HepG2 (cell line): ENCODE results near the gene NRP1. TPM values are rescaled to one million over a fixed set of nuclear protein-coding genes. Genes with fewer than 3 reads are reported as not detected.

Experiments
- EEA1 ChIP-seq: sonication (generic); formaldehyde crosslinking; IDR thresholded peaks from 2 replicates; pipeline ENCODE4 v1.5.1; 2020; ENCODE audit warnings: mild to moderate bottlenecking, missing genetic modification reagents, borderline replicate concordance
- HNF4A ChIP-seq: sonication (generic); formaldehyde crosslinking; IDR thresholded peaks from 2 replicates; pipeline ENCODE4 v1.4.0; 2020; ENCODE audit warnings: missing genetic modification reagents
- HOXA3 ChIP-seq: sonication (generic); formaldehyde crosslinking; IDR thresholded peaks from 2 replicates; pipeline ENCODE4 v1.5.0; 2020; ENCODE audit warnings: missing genetic modification reagents
- MED8 ChIP-seq: sonication (generic); formaldehyde crosslinking; IDR thresholded peaks from 2 replicates; pipeline ENCODE4 v1.8.1; 2023; ENCODE audit warnings: mild to moderate bottlenecking, missing genetic modification reagents; ENCODE audit not compliant: insufficient replicate concordance
- MIER3 ChIP-seq: IDR thresholded peaks from 2 replicates; pipeline ENCODE4 v1.6.1; 2016; ENCODE audit warnings: missing compliant biosample characterization, borderline replicate concordance
- MYNN ChIP-seq: sonication (generic); formaldehyde crosslinking; IDR thresholded peaks from 2 replicates; pipeline ENCODE4 v1.4.0; 2020; ENCODE audit warnings: mild to moderate bottlenecking, low read depth, missing genetic modification reagents
- NCOA2 ChIP-seq: sonication (generic); formaldehyde crosslinking; IDR thresholded peaks from 2 replicates; pipeline ENCODE4 v1.8.0; 2022; ENCODE audit warnings: inconsistent platforms
- NPAS2 ChIP-seq: sonication (generic); formaldehyde crosslinking; IDR thresholded peaks from 2 replicates; pipeline ENCODE4 v1.8.0; 2022; ENCODE audit warnings: mild to moderate bottlenecking, missing genetic modification reagents, borderline replicate concordance
- ZNF138 ChIP-seq: sonication (generic); formaldehyde crosslinking; IDR thresholded peaks from 2 replicates; pipeline ENCODE4 v1.5.0; 2020; ENCODE audit warnings: mild to moderate bottlenecking, low read depth, missing genetic modification reagents
- ZNF205 ChIP-seq: IDR thresholded peaks from 2 replicates; pipeline ENCODE4 v1.6.1; 2018; ENCODE audit warnings: missing biosample characterization, missing genetic modification reagents
- ZNF33B ChIP-seq: sonication (generic); formaldehyde crosslinking; IDR thresholded peaks from 2 replicates; pipeline ENCODE4 v1.5.1; 2020; ENCODE audit warnings: mild to moderate bottlenecking, missing genetic modification reagents
- ZNF367 ChIP-seq: sonication (generic); formaldehyde crosslinking; IDR thresholded peaks from 2 replicates; pipeline ENCODE4 v1.4.0; 2020; ENCODE audit warnings: missing genetic modification reagents, borderline replicate concordance
- ZNF501 ChIP-seq: sonication (generic); formaldehyde crosslinking; IDR thresholded peaks from 2 replicates; pipeline ENCODE4 v1.5.1; 2020; ENCODE audit warnings: mild to moderate bottlenecking, moderate library complexity, missing genetic modification reagents
- polyA plus RNA-seq, 8 experiments: library from polyadenylated mRNA; depleted of rRNA in 3 of 8; stranded (reverse) in 7 of 8; unstranded in 1 of 8; fragments of >200 nt; fragmentation: Illumina TruSeq in 4 of 8; extraction: Trizol in 4 of 8; gene quantifications; 2 replicates each; pipeline versions ENCODE4 v1.2.1 to v1.2.3, GENCODE V29; 2011 to 2016; ENCODE audit warnings: low read depth in 4 of 8, missing spikeins in 1 of 8, mixed read lengths in 1 of 8; ENCODE audit not compliant: insufficient read depth in 1 of 8
- total RNA-seq, 5 experiments: library from RNA; depleted of rRNA; stranded (reverse); fragments of >200 nt; fragmentation: Illumina TruSeq; extraction: Trizol; gene quantifications; 2 replicates each; pipeline ENCODE4 v1.2.3, GENCODE V29; 2016; ENCODE audit warnings: low read depth in 1 of 5
- TF ChIP-seq, protein P1 (sequence below): sonication (generic); formaldehyde crosslinking; IDR thresholded peaks from 2 replicates; pipeline ENCODE4 v1.8.0; 2023; ENCODE audit warnings: mild to moderate bottlenecking, missing genetic modification reagents
- TF ChIP-seq, protein P2 (sequence below): sonication (generic); formaldehyde crosslinking; IDR thresholded peaks from 2 replicates; pipeline ENCODE4 v1.8.1; 2023; ENCODE audit warnings: mild to moderate bottlenecking, missing genetic modification reagents
- TF ChIP-seq, protein P3 (sequence below): sonication (generic); formaldehyde crosslinking; IDR thresholded peaks from 2 replicates; pipeline ENCODE4 v1.9.0; 2022; ENCODE audit warnings: low read depth, missing genetic modification reagents
- TF ChIP-seq, protein P4 (sequence below): sonication (generic); formaldehyde crosslinking; IDR thresholded peaks from 2 replicates; pipeline ENCODE4 v1.4.0; 2020; ENCODE audit warnings: missing genetic modification reagents
- TF ChIP-seq, protein P5 (sequence below): sonication (generic); formaldehyde crosslinking; IDR thresholded peaks from 2 replicates; pipeline ENCODE4 v1.4.0; 2020; ENCODE audit warnings: mild to moderate bottlenecking, missing genetic modification reagents
- TF ChIP-seq, protein P6 (sequence below): sonication (generic); formaldehyde crosslinking; IDR thresholded peaks from 2 replicates; pipeline ENCODE4 v1.4.0; 2020; ENCODE audit warnings: mild to moderate bottlenecking, low read depth, missing genetic modification reagents
- TF ChIP-seq, protein P7 (sequence below): sonication (generic); formaldehyde crosslinking; IDR thresholded peaks from 2 replicates; pipeline ENCODE4 v1.5.0; 2020; ENCODE audit warnings: mild to moderate bottlenecking, missing genetic modification reagents, borderline replicate concordance

NRP1 gene
- total and polyA plus RNA-seq, 2 of the 13 experiments (the other 11 are each of a cell fraction or from before 2014, with no cell fraction given) = 5.3 to 5.8 TPM

DNA sequence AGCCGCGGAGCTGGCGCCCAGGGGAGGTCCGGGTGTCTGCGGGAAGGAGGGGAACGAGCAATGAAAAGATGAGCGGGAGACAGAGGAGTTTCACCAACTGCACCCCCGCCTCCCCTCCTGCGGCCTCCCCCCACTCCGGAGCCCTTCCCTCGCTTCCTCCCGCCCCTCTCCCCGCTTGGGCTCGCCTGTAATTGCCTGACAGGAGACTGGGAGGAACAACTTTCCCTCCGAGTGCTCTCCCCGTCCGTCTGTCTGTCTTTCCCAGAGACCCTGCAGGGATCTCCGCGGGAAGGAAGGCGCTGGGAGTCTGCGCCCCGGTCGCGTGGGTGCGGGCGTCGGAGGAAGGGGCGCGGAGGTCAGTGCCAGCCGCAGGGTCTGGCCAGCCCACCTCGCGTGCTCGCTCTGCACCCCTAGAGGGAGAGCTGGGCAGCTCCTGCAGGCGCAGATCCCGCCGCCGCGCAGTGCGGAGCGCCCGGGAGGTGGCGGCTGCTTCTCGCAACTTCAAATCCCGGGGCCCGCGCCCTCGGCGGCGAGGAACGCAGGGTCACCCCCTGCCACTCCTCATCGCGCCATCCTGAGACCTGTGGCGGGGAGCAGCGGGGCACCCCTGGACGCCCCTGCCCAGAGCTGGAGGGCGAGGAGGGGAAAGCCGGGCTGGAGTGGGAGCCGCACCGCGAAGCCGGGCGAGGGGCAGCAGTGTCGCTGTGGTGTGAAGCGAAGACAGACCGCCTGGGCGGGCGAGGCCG, 511 bp upstream of the NRP1 start (continued):
- TF ChIP-seq, protein P1, sequence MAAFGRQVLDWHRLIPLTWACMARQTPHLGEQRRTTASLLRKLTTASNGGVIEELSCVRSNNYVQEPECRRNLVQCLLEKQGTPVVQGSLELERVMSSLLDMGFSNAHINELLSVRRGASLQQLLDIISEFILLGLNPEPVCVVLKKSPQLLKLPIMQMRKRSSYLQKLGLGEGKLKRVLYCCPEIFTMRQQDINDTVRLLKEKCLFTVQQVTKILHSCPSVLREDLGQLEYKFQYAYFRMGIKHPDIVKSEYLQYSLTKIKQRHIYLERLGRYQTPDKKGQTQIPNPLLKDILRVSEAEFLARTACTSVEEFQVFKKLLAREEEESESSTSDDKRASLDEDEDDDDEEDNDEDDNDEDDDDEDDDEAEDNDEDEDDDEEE = 0 out of 2 replicates have a peak, but pooled peaks have one; percentile 44
- TF ChIP-seq ZNF367 (CRISPR knock-in tag) (no peak), MED8 (CRISPR knock-in tag) (peak; percentile 48), HOXA3 (CRISPR knock-in tag) (peak; percentile 47; the same call in 1 of the 2 replicates), ZNF205 (CRISPR knock-in tag) (no peak), MYNN (CRISPR knock-in tag) (no peak), HNF4A (CRISPR knock-in tag) (0 out of 2 replicates have a peak, but pooled peaks have one; percentile 8), NCOA2 (CRISPR knock-in tag) (no peak; the same call in 1 of the 2 replicates), ZNF33B (no peak), ZNF138 (CRISPR knock-in tag) (0 out of 2 replicates have a peak, but pooled peaks have one; percentile 40), EEA1 (CRISPR knock-in tag) (no peak), ZNF501 (CRISPR knock-in tag) (peak; percentile 74), MIER3 (no peak), NPAS2 (no peak)
- TF ChIP-seq, protein P2, sequence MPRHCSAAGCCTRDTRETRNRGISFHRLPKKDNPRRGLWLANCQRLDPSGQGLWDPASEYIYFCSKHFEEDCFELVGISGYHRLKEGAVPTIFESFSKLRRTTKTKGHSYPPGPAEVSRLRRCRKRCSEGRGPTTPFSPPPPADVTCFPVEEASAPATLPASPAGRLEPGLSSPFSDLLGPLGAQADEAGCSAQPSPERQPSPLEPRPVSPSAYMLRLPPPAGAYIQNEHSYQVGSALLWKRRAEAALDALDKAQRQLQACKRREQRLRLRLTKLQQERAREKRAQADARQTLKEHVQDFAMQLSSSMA (CRISPR knock-in tag) = no peak
- TF ChIP-seq, protein P3, sequence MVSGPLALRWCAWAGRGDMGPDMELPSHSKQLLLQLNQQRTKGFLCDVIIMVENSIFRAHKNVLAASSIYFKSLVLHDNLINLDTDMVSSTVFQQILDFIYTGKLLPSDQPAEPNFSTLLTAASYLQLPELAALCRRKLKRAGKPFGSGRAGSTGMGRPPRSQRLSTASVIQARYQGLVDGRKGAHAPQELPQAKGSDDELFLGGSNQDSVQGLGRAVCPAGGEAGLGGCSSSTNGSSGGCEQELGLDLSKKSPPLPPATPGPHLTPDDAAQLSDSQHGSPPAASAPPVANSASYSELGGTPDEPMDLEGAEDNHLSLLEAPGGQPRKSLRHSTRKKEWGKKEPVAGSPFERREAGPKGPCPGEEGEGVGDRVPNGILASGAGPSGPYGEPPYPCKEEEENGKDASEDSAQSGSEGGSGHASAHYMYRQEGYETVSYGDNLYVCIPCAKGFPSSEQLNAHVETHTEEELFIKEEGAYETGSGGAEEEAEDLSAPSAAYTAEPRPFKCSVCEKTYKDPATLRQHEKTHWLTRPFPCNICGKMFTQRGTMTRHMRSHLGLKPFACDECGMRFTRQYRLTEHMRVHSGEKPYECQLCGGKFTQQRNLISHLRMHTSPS (CRISPR knock-in tag) = peak; percentile 70
- TF ChIP-seq, protein P4, sequence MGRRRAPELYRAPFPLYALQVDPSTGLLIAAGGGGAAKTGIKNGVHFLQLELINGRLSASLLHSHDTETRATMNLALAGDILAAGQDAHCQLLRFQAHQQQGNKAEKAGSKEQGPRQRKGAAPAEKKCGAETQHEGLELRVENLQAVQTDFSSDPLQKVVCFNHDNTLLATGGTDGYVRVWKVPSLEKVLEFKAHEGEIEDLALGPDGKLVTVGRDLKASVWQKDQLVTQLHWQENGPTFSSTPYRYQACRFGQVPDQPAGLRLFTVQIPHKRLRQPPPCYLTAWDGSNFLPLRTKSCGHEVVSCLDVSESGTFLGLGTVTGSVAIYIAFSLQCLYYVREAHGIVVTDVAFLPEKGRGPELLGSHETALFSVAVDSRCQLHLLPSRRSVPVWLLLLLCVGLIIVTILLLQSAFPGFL = no peak
- TF ChIP-seq, protein P5, sequence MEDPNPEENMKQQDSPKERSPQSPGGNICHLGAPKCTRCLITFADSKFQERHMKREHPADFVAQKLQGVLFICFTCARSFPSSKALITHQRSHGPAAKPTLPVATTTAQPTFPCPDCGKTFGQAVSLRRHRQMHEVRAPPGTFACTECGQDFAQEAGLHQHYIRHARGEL = no peak
- TF ChIP-seq, protein P6, sequence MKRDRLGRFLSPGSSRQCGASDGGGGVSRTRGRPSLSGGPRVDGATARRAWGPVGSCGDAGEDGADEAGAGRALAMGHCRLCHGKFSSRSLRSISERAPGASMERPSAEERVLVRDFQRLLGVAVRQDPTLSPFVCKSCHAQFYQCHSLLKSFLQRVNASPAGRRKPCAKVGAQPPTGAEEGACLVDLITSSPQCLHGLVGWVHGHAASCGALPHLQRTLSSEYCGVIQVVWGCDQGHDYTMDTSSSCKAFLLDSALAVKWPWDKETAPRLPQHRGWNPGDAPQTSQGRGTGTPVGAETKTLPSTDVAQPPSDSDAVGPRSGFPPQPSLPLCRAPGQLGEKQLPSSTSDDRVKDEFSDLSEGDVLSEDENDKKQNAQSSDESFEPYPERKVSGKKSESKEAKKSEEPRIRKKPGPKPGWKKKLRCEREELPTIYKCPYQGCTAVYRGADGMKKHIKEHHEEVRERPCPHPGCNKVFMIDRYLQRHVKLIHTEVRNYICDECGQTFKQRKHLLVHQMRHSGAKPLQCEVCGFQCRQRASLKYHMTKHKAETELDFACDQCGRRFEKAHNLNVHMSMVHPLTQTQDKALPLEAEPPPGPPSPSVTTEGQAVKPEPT = 0 out of 2 replicates have a peak, but pooled peaks have one; percentile 24
- TF ChIP-seq, protein P7, sequence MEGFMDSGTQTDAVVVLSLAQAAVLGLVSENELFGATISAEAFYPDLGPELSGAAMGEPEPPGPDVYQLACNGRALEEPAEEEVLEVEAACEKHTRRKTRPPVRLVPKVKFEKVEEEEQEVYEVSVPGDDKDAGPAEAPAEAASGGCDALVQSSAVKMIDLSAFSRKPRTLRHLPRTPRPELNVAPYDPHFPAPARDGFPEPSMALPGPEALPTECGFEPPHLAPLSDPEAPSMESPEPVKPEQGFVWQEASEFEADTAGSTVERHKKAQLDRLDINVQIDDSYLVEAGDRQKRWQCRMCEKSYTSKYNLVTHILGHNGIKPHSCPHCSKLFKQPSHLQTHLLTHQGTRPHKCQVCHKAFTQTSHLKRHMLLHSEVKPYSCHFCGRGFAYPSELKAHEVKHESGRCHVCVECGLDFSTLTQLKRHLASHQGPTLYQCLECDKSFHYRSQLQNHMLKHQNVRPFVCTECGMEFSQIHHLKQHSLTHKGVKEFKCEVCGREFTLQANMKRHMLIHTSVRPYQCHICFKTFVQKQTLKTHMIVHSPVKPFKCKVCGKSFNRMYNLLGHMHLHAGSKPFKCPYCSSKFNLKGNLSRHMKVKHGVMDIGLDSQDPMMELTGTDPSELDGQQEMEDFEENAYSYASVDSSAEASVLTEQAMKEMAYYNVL (CRISPR knock-in tag) = no peak
